ENCODE results near the gene ATP5ME. TPM values are rescaled to one million over a fixed set of nuclear protein-coding genes. Genes with fewer than 3 reads are reported as not detected.

The ATP5ME gene
- total RNA-seq, 1 experiment from 2014 or later: 355 TPM

GRCh38 chr4:634599-634985 is 39.5 kb downstream of the ATP5ME start:
- H3K4me3 Mint-ChIP-seq (ENCODE audit: unreplicated experiment): no peak overlapping the region
- no peaks in the 10 kb centered on the region for H3K4me1 Mint-ChIP-seq (ENCODE audit: insufficient read depth, unreplicated experiment)
- H3K36me3 Mint-ChIP-seq (ENCODE audit: insufficient read depth, unreplicated experiment): no peaks in the 10 kb centered on the region
- ChIA-PET CTCF (interaction anchor here (0.5 to 1.2 kb wide), 2 partner anchors 15 to 243 kb away, joined by 3 to 4 read pairs; no protein-coding TSS in a partner anchor), POLR2A (no interaction called here)
- intact Hi-C loops (cut with micrococcal nuclease): no loop called here
- no peak overlapping the region for H3K27ac Mint-ChIP-seq (ENCODE audit: low read depth, unreplicated experiment)
- TF ChIP-seq, protein P1, sequence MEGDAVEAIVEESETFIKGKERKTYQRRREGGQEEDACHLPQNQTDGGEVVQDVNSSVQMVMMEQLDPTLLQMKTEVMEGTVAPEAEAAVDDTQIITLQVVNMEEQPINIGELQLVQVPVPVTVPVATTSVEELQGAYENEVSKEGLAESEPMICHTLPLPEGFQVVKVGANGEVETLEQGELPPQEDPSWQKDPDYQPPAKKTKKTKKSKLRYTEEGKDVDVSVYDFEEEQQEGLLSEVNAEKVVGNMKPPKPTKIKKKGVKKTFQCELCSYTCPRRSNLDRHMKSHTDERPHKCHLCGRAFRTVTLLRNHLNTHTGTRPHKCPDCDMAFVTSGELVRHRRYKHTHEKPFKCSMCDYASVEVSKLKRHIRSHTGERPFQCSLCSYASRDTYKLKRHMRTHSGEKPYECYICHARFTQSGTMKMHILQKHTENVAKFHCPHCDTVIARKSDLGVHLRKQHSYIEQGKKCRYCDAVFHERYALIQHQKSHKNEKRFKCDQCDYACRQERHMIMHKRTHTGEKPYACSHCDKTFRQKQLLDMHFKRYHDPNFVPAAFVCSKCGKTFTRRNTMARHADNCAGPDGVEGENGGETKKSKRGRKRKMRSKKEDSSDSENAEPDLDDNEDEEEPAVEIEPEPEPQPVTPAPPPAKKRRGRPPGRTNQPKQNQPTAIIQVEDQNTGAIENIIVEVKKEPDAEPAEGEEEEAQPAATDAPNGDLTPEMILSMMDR (IDR thresholded peaks at IDR 0.05; ENCODE audit: unreplicated experiment): no peak
- BruUV-seq (replicated peaks): no TSS peak
- no peak for DNase-seq (ENCODE audit: unreplicated experiment)
- H3K9me3 Mint-ChIP-seq (ENCODE audit: unreplicated experiment): no peaks in the 10 kb centered on the region
- H3K27me3 Mint-ChIP-seq (ENCODE audit: insufficient read depth, unreplicated experiment): peaks cover 54% of the 10 kb centered on the region

- Mint-ChIP-seq H3K9me3 (ENCODE audit: unreplicated experiment) (no peaks in the 10 kb centered on the region), H3K4me3 (ENCODE audit: unreplicated experiment) (no peak overlapping the region), H3K27me3 (ENCODE audit: insufficient read depth, unreplicated experiment) (peaks cover 57% of the 10 kb centered on the region), H3K36me3 (ENCODE audit: insufficient read depth, unreplicated experiment) (no peaks in the 10 kb centered on the region), H3K4me1 (ENCODE audit: insufficient read depth, unreplicated experiment) (no peaks in the 10 kb centered on the region), H3K27ac (ENCODE audit: low read depth, unreplicated experiment) (no peak overlapping the region)
- no TSS peak for BruUV-seq (replicated peaks)
- POLR2A ChIA-PET: no interaction called here
- TF ChIP-seq, protein P1 (IDR thresholded peaks at IDR 0.05; ENCODE audit: unreplicated experiment): no peak
- intact Hi-C loops (cut with micrococcal nuclease): no loop called here
- CTCF ChIA-PET: interaction anchor here (0.5 to 1.2 kb wide), 2 partner anchors 14 to 244 kb away, joined by 3 to 4 read pairs; no protein-coding TSS in a partner anchor
- DNase-seq (ENCODE audit: unreplicated experiment): no peak
These were observed 40.0 kb downstream of the ATP5ME start for GRCh38 chr4:633976-634598.

DNA sequence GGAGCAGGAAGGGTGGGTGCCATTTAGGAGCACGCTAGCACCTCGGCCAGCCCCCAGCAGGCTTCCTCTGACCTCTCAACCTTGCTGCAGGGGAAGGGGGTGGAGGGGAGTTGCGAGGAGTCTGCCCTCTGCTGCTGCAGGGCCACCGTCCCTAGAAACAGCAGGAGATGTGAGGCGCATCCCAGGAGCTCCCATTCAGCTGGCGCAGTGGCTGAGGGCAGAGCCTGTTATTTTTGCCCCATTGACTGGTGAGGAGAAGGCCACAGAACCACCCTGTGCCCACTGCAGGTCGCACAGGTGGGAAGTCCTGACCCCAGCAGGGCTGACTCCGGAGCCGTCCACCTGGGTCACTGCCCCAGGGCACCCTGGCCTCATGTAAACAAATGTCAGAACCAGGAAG is 40.7 kb downstream of the ATP5ME start:
- intact Hi-C loops (cut with micrococcal nuclease): no loop called here
- ChIA-PET POLR2A (no interaction called here), CTCF (interaction anchor here (1.2 kb wide), 1 partner anchor 14 kb away, joined by 4 read pairs; no protein-coding TSS in a partner anchor)
- no TSS peak for BruUV-seq (replicated peaks)
- no peak overlapping the region for H3K4me3 Mint-ChIP-seq (ENCODE audit: unreplicated experiment)
- TF ChIP-seq, protein P1 (IDR thresholded peaks at IDR 0.05; ENCODE audit: unreplicated experiment): no peak
- H3K27me3 Mint-ChIP-seq (ENCODE audit: insufficient read depth, unreplicated experiment): peaks cover 55% of the 10 kb centered on the region
- H3K36me3 Mint-ChIP-seq (ENCODE audit: insufficient read depth, unreplicated experiment): no peaks in the 10 kb centered on the region
- H3K9me3 Mint-ChIP-seq (ENCODE audit: unreplicated experiment): no peaks in the 10 kb centered on the region
- no peaks in the 10 kb centered on the region for H3K4me1 Mint-ChIP-seq (ENCODE audit: insufficient read depth, unreplicated experiment)
- no peak for DNase-seq (ENCODE audit: unreplicated experiment)
- no peak overlapping the region for H3K27ac Mint-ChIP-seq (ENCODE audit: low read depth, unreplicated experiment)

- TF ChIP-seq, protein P1 (IDR thresholded peaks at IDR 0.05; ENCODE audit: unreplicated experiment): no peak
- peaks cover 50% of the 10 kb centered on the region for H3K27me3 Mint-ChIP-seq (ENCODE audit: insufficient read depth, unreplicated experiment)
- no peaks in the 10 kb centered on the region for H3K4me1 Mint-ChIP-seq (ENCODE audit: insufficient read depth, unreplicated experiment)
- ChIA-PET CTCF (no interaction called here), POLR2A (no interaction called here)
- no peaks in the 10 kb centered on the region for H3K36me3 Mint-ChIP-seq (ENCODE audit: insufficient read depth, unreplicated experiment)
- no peak for DNase-seq (ENCODE audit: unreplicated experiment)
- H3K27ac Mint-ChIP-seq (ENCODE audit: low read depth, unreplicated experiment): no peak overlapping the region
- H3K9me3 Mint-ChIP-seq (ENCODE audit: unreplicated experiment): no peaks in the 10 kb centered on the region
- H3K4me3 Mint-ChIP-seq (ENCODE audit: unreplicated experiment): no peak overlapping the region
- intact Hi-C loops (cut with micrococcal nuclease): no loop called here
- BruUV-seq (replicated peaks): no TSS peak
These were observed 41.1 kb downstream of the ATP5ME start for GRCh38 chr4:632926-633325.
